Globus pallidus (tissue), 1 donor: Measurements from ENCODE around the gene HERC3.
A peak's percentile ranks its signal among the peaks of the same experiment; 100 is the strongest.

Source experiments
- DNase-seq: peaks from one replicate; pipeline ENCODE4 v3.0.0-alpha.2; 2015; ENCODE audit warnings: low spot score

HERC3 gene

DNA sequence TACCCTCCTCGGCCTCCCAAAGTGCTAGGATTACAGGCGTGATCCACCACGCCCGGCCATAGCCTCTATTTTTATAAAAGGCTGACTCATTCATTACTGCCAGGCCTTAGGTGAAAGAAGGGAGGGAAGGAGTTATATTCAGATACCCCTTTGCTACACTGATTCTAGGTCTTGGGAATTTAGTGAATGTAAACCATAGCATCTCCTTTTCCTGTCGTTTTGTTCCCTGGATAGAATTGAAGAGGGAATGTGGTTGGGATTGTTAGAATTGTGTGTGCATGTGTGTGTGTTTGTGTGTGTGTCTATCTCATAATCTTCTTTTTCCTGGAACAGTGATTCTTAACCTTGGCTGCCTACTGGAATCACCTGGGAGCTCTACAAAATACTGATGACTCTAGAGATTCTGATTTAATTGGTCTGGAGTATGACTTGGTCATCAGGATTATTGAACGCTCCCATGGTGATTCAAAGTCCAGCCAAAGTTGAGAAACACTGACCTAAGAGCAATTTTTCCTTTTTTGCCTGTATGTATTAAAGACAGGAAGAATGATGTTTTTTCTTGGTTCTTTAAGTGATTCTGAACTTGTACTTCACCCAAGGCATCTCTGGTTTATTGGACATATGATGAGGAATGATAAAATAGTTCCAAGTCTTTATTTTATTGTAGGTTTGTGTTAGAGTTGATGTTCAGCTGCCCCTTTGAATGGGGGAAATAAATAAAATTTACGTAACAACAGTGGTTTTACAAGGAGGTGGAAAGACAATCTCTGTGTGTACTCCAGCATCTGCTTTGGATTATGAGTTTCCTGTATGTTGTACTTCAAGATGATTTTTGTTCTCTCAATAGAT lies 68.4 kb downstream of the HERC3 start:
- DNase-seq = no peak

DNA sequence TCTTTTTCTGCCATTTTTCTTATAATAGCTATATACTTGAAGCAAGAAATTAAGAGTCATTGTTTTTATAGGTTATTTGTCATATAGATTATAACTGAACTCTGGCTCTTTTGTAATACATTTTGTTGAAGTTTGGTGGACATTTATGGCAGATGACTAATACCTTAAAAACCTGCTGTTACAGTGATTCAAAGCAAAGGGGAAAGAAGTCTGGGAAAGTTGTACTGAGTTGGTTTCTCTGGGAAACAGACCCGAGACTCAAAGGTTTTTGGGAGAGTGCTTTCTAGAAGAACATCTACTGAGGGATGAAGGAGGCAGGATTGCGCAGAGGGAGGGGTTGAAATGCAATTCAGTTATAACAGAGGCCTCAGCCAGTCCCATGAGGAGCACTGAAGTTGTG lies 69.5 kb downstream of the HERC3 start:
- DNase-seq = no peak

DNA sequence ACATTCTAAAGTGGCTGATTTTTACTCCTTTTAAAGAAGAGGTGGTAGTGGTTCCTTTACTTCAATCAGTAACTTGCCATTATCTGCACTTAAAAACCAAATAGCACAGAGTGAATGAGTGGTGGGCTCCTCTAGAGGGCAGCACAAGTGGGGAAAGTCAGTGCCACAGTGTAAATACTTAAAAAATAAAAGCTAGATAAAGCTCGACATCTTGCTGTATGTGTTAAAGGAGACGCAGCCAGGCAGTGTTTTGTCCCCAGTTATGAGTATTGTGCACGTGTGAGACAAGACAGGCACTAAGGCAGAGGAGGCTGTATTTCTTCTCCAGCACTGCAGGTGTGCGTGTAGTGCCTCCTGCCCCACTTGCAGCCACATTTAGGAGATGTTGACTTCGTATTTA lies 80.7 kb downstream of the HERC3 start:
- DNase-seq = peak; percentile 20

DNA sequence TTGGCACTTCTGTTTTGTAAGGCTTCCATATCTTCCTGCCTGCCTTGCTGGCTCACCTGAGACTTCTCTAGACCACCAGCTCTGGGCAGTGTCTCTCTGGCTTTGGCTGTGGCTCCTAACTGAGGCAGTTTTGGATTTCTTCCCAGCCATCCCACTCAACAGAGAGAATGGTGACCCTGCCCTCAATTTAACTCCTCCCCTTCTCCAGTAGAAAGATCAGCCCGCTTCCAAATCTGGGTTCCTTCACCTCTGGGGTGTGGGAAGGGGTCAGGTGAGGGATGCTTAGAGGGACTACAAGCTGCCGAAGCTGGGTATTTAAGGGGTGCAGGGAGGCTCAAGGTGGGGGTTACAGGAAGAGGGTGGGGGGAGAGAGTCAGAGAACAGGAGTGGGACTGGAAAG lies 81.6 kb downstream of the HERC3 start:
- no peak for DNase-seq

DNA sequence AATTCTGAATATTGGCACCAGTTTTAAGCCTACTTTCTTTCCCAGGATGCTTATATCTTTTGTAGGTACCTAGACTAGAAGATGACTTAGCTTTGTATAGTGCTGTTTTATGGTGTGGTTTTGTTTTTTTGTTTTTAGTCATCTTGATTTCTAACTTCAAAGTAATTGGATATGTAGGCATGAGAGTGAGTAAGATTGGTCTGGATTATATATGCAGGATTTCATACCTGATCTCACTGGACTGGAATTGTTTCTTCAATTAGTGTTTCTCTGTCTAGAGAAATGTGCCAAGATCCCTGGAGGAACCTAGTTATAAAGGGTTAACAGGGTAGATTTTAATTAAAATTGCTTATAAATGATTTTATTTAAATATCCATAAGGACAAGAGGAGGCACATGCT lies 82.3 kb downstream of the HERC3 start:
- no peak for DNase-seq

DNA sequence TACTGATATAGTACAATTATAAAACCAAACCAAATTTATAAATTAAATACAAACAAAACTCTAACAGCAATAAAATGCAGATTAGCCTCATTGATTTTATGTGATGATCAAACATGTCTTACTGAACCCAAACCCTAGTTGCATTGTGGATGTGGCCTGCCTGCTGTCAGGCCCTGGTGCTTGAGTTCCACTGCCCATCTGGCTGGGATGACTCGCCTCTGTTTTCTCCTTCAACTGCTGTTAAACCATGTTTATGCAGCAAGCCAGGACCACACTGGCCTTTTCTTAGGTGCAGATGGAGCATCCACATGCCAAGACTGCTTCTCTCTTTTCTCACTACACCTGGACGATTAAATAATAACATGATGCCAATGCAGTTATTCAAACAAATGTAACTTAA lies 82.7 kb downstream of the HERC3 start:
- DNase-seq = no peak

DNA sequence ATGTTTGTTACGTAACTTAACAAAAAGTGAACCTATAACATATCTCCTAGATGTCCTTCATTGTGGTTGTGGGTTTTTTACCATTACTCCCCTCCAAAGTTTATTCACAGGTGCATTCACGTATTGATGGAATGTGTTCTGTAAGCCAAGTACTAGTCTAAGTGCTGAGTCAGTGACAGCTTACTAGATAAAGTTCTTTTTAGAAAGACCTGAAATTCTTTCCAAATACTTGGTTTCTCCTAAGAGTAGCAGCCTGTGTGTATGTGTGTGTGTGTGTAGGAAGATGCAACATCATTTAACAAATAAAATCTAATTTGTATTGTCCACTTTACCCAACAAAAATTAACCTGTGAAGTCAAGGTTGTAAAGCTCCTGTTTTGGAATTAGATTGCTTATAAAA lies 83.3 kb downstream of the HERC3 start:
- DNase-seq = no peak

DNA sequence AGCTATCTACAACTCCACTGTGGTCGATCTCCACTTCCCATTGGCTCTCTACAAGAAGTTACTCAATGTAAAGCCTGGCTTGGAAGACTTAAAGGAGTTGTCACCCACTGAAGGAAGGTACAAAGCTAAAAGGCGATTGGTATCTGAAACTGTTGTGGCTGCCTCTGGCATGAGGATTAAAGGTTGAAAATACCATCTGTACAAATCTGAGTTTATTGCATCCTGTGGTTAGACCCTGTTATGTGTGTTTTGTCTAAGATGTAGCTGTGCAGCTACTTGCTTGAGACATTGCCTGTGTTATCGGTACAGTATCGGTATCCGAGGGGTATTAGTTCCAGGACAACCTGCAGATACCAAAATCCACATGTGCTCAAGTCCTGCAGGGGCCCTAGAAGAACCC lies 88.9 kb downstream of the HERC3 start:
- no peak for DNase-seq

DNA sequence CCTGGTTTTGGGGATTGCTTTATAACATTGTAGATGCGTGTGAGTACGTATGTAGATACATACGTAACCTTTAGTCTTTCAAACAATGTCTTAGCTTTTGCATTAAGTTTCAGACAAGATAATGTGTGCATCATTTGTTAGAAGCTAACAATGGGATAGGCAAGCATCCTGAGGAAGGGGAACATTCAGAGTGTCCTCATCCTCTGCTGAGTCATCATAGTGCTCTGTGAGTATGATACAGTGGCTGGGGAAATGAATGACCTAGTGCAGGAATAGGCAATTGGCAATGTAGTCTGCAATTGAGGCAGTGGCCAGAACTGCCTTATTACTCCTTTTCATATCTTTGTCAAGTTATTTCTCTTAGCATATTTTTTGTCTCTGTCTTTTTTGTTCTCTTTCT lies 98.1 kb downstream of the HERC3 start:
- DNase-seq = no peak

DNA sequence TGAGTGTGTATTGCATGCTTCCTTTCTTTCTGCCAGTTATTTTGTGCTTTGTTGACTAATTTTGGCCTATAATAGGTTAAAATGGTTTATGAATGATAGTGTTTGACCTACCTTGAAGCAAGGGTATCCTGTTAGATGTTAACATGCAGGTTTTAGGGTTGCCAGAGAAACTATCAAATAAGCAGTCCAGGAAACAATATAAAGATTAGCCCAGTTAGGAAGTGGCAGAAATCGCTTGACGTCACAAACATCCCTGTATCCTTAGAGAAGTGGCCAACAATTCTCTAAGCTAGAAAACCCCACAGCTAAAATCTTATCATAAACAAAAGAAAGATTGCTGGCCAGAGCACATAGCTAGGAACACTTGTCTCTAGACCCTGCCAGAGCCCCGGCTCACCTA lies 101.5 kb downstream of the HERC3 start:
- no peak for DNase-seq

DNA sequence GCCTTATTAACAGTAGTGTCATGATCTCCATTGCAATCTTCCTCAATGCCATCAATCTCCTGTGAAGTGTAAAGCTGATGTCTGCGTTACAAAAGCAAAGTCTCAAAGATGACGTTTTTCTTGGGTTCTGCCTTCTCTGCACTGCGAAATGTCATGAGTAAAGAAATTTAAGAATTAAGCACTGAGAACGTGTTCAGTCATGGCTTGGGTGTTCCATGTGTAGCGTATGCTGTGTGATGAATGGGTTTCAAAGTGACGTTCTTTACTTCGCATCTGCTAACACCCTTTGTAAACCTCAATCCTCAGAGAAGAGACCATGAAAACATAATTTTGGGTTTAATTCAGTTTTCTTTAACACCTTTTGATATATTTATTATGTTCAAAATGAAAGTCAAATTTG lies 104.3 kb downstream of the HERC3 start:
- no peak for DNase-seq

DNA sequence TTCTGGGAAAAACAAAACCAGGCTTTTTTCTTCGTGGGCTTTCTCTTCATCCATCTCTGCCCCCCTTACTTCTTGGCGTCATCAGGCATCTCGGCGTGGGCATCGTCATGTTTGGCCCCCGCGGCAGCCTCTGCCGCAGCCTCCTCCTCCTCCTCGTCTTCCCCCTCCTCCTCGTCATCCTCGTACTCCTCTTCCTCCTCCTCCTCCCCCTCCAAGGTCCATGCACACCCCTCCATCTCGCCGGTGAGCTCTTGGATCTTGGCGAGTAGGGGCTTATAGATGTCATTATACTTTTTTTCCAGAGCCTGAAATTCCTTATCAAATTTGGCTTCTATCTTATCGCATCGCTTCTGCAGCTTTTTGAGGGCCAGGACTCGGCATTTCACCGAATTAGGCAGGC lies 104.9 kb downstream of the HERC3 start:
- DNase-seq = peak; percentile 42

DNA sequence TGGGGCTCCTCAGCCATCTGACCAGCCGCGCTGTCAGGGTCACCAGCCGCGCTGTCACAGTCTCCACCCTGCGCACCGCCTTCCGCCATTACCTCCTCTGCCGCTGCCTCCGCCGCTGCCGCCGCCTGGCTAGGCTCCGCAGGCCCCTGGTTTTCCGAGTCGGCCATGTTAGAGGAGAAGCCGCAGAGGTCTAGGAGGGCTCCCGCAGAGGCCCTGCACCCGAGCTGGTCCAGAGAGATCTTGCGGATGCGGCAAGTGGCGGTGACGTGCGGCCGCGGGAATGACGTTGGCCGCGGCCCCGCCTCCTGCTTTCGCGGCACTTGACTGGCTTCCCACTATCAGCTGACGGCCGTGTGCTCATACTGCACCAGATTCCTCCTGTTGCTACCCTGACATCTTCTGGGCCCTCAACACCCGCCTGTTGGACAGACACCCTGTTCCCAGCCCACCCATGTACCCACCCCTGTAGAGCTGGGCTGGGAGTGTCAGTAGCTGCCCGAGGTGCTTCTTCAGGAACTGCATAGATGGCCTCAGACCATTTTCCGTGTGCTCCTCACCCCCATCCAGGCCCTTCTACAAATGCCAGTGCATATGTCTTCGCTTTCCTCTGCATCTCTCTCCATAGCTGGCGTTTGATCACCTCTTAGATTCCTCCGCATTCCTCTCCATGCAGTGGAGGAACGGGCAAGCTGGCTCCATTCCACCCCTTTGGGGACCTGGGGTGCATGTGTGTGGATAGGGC lies 105.5 kb downstream of the HERC3 start, which contains the start of gene NAP1L5:
Gene NAP1L5 (minus strand): TSS at position 242 of the 742 bp plus-strand sequence. CDS start 75 bp downstream, at position 167.
- DNase-seq = peak; percentile 65

DNA sequence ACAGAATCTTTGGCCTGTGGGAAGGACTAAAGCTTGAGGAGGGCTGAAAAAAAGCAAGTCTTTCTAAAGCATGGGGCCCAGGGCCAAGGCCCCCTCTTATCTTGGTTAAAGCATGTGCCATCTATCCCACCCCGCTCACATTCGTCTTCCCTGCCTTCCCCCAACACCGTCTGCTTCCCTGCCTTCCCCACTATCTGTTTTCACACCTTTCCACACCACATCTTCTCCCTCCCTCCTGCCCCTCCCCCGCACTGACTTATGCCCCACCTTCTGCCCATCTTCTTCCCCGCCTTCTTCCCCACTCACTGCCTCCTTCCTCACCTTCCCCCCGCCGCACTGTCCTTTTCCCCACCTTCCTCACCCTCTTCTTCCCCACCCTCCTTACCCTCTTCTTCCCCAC lies 106.2 kb downstream of the HERC3 start:
- DNase-seq = no peak

DNA sequence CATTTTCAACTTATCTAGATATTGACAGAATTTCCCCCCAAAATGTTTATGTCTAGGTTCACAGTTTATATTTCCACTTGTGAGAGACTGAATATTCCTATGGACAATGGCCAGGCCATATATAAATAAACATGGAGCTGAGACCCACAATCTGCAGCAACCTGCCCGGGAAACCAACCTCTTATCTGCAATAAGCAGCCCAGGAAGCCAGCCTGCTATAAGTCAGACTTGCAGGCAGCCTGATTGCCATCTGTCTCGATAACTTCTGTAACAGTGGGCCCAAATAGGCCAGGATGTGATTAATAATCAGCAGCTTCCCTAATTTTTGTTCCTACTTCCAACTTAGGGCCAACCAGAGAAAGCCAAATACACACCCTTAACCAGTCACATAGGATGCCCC lies 110.5 kb downstream of the HERC3 start:
- DNase-seq = no peak

DNA sequence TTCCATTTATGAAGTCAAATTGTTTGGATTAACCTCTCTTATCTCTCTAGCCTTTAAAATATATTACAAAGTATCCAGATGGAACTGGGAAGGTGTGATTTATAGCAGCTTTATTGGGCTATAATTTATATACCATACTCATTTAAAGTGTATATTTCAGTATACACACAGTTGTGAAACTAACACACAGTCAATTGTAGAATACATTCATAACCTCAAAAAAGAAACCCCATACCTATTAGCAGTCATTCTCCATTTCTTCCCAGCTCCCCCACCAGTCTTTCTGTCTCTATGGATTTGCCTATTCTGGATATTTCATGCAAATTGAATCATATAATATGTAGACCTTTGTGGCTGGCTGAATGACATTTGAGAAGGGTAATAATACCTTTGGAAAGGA lies 112.9 kb downstream of the HERC3 start:
- no peak for DNase-seq

DNA sequence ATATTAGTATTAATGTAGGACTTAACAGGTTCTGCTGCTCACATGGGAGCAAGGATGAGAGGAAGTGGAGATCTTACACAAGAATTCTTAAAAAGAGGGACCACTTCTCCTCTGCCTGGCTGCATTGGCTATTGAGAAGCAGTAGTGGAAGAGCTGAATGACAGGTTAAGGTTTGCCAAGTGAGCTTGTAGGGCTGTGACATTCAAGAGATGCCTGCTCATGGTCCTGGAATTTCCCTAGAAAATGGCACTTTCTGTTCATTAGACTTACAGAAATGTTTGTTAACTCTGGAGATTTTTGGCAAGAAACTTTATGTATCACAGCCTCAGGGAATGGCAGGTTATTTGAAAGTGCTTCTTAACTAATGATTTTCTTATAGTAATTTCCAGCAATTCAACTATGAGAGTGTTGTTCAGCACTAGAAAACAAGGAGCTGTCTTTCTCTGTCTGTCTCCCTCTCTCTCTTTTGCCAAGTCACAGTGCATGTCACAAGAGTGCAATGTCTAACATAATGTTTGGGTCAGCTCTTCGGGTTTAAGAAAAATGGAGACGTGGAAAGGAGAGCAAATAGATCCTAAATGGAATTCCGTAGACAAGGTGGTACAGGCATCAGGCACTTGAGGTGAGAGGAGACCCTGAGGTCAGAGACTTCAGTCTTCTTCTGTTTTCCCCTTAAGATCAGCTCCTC lies 113.7 kb downstream of the HERC3 start:
- DNase-seq = peak; percentile 60

DNA sequence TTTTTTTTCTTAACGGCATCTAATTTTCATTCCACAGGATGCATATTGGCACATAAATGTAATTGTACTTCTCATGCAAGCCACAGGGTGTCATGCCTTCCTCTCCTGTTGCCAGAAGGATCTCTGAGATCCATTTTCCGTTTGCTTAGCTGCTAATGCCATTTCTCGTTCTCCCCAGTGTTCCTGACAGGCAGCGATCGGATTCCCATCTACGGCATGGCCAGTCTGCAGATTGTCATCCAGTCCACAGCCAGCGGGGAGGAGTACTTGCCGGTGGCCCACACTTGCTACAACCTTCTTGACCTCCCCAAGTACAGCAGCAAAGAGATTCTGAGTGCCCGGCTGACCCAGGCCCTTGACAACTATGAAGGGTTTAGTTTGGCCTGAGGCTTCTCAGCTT lies 114.3 kb downstream of the HERC3 start:
- DNase-seq = peak; percentile 79

DNA sequence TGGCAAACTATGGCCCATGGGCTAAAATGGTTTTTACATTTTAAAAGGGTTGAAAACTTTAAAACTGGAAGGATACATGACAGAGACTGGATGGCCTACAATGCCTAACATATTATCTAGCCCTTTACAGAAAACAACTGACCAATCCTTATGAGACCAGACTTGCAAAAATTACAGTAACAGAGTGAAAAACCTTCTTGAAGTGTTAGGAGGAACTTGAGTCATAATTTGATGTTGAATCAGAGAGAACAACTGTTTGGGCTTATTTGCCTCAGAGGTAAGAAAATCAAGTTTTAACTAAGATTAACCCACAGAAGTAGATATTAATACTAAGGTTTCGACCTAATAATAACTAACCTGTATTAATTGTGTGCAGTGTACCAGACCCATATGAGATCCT lies 117.7 kb downstream of the HERC3 start:
- no peak for DNase-seq

DNA sequence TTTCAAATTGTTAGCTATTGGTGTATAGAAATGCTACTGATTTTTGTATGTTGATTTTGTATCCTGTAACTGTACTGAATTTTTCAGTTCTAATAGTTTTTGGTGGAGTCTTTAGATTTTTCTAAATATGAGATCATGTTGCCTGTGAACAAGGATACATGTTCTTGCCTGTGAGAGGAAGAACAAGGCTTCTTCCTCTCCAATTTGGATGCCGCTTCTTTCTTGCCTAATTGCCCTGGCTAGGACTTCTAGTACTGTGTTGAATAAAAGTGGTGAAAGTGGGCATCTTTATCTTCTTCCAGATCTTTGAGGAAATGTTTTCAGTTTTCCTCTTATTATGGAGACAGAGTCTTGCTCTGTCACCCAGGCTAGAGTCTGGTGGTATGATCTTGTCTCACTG lies 121.5 kb downstream of the HERC3 start:
- DNase-seq = no peak

DNA sequence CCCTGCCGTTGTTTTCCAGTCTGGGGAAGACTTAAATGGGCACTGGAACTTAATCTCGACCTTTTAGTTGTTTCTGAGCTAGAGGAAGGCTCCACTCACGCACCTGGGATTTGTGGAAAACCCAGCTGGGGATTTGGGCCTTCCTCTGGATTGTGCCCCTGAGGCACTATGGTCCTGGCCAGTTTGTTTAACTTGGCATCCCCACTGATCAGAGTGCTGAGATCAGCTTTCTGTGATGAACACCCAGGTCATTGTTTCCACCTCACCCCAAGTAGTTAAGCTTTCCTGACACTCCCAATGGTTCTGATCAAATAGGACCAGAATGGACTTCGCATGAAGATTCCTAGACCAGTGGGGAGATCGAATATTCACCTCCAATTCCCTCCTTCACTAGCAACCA lies 125.8 kb downstream of the HERC3 start:
- no peak for DNase-seq

DNA sequence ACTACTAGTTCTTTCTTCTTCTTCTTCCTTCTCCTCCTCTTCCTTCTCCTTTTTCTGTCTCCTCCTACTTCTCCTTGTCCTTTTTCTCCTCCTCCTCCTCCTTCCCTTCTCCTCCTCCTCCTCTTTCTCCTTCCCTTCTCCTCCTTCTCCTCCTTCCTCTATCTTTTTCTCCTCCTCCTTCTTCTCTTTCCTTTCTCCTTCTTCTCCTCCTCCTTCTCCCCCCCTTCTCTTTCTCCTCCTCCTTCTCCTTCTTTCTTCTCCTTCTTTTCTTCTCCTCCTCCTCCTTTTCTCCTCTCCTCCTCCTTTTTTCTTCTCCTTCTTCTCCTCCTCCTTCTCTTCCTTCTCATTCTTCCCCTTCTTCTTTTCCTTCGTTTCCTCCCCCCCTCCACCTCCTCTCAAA lies 127.1 kb downstream of the HERC3 start:
- no peak for DNase-seq
